Kidney (tissue), 14 donors: Measurements from ENCODE around the gene SFMBT2. TPM values are rescaled to one million over a fixed set of nuclear protein-coding genes. Genes with fewer than 3 reads are reported as not detected.

ENCODE experiments used
- DNase-seq, 5 donors: peaks; one replicate each; pipeline ENCODE4 v3.0.0-alpha.2; 2013 to 2020
- FAIRE-seq: peaks from 2 replicates; lab custom pipeline; 2012; peaks lifted over from hg19 to GRCh38; lab: Jason Lieb, UNC
- H3K27ac ChIP-seq, 2 donors: one replicate each; pipeline ENCODE4 v1.7.0; 2013; ENCODE audit warnings: low read depth in 2 of 2, low read length in 2 of 2, inconsistent platforms in 1 of 2
- H3K27me3 ChIP-seq: one replicate; pipeline ENCODE4 v1.7.1; 2013; ENCODE audit warnings: low read length, inconsistent platforms; ENCODE audit not compliant: control insufficient read depth, insufficient read depth
- H3K36me3 ChIP-seq, 3 donors: one replicate each; pipeline versions ENCODE4 v1.7.0 to v1.7.1; 2013; ENCODE audit warnings: low read length in 3 of 3, control low read depth in 1 of 3, inconsistent platforms in 1 of 3; ENCODE audit not compliant: insufficient read depth in 3 of 3, control insufficient read depth in 2 of 3
- H3K4me1 ChIP-seq, 3 donors: one replicate each; pipeline versions ENCODE4 v1.7.0 to v1.7.1; 2013; ENCODE audit warnings: low read length in 3 of 3, inconsistent platforms in 1 of 3, low read depth in 1 of 3; ENCODE audit not compliant: control insufficient read depth in 2 of 3, insufficient read depth in 2 of 3
- H3K4me3 ChIP-seq, 3 donors: one replicate each; pipeline versions ENCODE4 v1.7.0 to v1.8.1; 2013; ENCODE audit warnings: low read length in 3 of 3, control low read depth in 1 of 3, inconsistent platforms in 1 of 3
- H3K9ac ChIP-seq, 3 donors: one replicate each; pipeline versions ENCODE4 v1.7.0 to v1.7.1; 2013; ENCODE audit warnings: low read length in 3 of 3, control low read depth in 1 of 3, inconsistent platforms in 1 of 3
- H3K9me3 ChIP-seq, 3 donors: one replicate each; pipeline versions ENCODE4 v1.7.0 to v1.7.1; 2013; ENCODE audit warnings: low read length in 3 of 3, control low read depth in 1 of 3, inconsistent platforms in 1 of 3; ENCODE audit not compliant: control insufficient read depth in 2 of 3, insufficient read depth in 1 of 3
- CTCF ChIP-seq: IDR thresholded peaks from 3 replicates; pipeline ENCODE4 v1.5.1; 2012; ENCODE audit warnings: mild to moderate bottlenecking, moderate library complexity, borderline replicate concordance; ENCODE audit not compliant: insufficient read depth; ENCODE audit errors: extremely low read depth
- intact Hi-C: fragments of 100-400 bp; cut with DNase I; formaldehyde crosslinking; loops from one replicate; pipeline ENCODE4 v1.11.1; 2022
- polyA plus RNA-seq: library from polyadenylated mRNA; stranded (reverse); fragments of 350-450 nt; fragmentation: Illumina TruSeq; extraction: RNeasy Lipid Tissue Mini Kit (QIAGEN cat#74804); gene quantifications from one replicate; pipeline ENCODE4 v1.2.3, GENCODE V29; 2014; ENCODE audit warnings: low read depth, low replicate concordance; ENCODE audit not compliant: insufficient read depth
- total RNA-seq: library from RNA; stranded (reverse); fragmentation: NEBNext Ultra II Directional; extraction: Animal tissue kit (Norgen Biotek cat#: 25700); gene quantifications from one replicate; pipeline ENCODE4 v1.2.1, GENCODE V29; 2021
- donor health status: control.
- donor health status: control.
- donor health status: control.
- donor health status: control.
- donor health status: control.
- donor health status: DM: yes; HTN: yes; CAD: no.
- donor health status: Normal renal cell carcinoma (clear cell type).

Gene SFMBT2
- total and polyA plus RNA-seq, 2 donors from 2014 or later = 1.2 to 15.3 TPM

- no peak for FAIRE-seq
- no peaks in the 10 kb centered on the region for H3K36me3 ChIP-seq
- intact Hi-C loops = no loop called here
Measured at GRCh38 chr10:7119325-7120015, 291.4 kb downstream of the SFMBT2 start.

GRCh38 chr10:7117806-7118674 lies 292.8 kb downstream of the SFMBT2 start:
- no peaks in the 10 kb centered on the region for H3K9me3 ChIP-seq
- no peak overlapping the region for H3K27ac ChIP-seq
- no peak overlapping the region for H3K9ac ChIP-seq
- DNase-seq (no peak), FAIRE-seq (no peak)
- H3K36me3 ChIP-seq = no peaks in the 10 kb centered on the region
- intact Hi-C loops = no loop called here
- no peaks in the 10 kb centered on the region for H3K27me3 ChIP-seq
- no peaks in the 10 kb centered on the region for H3K4me1 ChIP-seq
- TF ChIP-seq CTCF = no peak
- no peak overlapping the region for H3K4me3 ChIP-seq

More at GRCh38 chr10:7119325-7120015, 291.4 kb downstream of the SFMBT2 start:
- H3K27me3 ChIP-seq = no peaks in the 10 kb centered on the region
- TF ChIP-seq CTCF = no peak
- H3K9ac ChIP-seq = no peak overlapping the region
- no peaks in the 10 kb centered on the region for H3K9me3 ChIP-seq
- no peak for DNase-seq
- no peak overlapping the region for H3K4me3 ChIP-seq
- H3K27ac ChIP-seq = no peak overlapping the region
- no peaks in the 10 kb centered on the region for H3K4me1 ChIP-seq

DNA sequence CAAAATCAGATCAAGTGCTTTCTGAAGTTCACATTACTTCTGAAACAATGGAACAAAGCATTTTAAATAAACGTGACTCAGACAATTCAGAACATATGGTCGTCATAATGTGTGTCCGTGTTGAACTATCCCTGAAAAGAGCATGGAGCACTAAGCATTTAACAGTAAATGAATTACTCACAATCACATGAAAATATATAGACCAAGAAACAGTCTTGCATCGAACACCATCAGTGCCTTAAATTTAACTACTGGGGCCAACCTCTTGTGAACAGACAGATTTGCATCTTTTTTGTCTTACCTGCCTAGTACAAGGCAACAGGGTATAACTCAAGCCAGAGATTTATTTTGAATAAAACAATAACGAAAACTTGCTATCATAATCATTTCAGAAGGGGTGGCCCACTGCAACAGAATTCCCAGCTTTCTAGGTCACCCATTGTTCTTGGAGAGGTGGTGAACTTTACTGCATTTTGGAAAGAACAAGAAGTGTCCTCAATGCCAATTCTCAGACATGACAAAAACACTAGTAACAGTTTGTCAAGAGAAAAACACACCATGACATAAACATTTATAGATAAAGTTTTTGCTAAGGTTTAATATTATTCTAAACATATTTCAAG lies 293.5 kb downstream of the SFMBT2 start:
- Histone ChIP-seq H3K27me3 (no peaks in the 10 kb centered on the region), H3K9ac (no peak overlapping the region), H3K27ac (no peak overlapping the region), H3K36me3 (no peaks in the 10 kb centered on the region), H3K9me3 (no peaks in the 10 kb centered on the region), H3K4me1 (no peaks in the 10 kb centered on the region), H3K4me3 (no peak overlapping the region)
- TF ChIP-seq CTCF = no peak
- no peak for FAIRE-seq
- no peak for DNase-seq
- intact Hi-C loops = no loop called here
